Neural progenitor cell (in vitro differentiated cells): ENCODE data around the gene CRISPLD2. TPM values are rescaled to one million over a fixed set of nuclear protein-coding genes. Genes with fewer than 3 reads are reported as not detected.
A peak's percentile ranks its signal among the peaks of the same experiment; 100 is the strongest.

Source experiments
- DNase-seq: peaks from one replicate; pipeline ENCODE4 v3.0.0-alpha.2; 2016; ENCODE audit warnings: low spot score
- H2AFZ ChIP-seq: fragments of 200-600 bp; sonication (generic); replicated peaks from 2 replicates; pipeline ENCODE4 v1.6.1; 2016; ENCODE audit warnings: antibody characterized with exemption
- H3F3A ChIP-seq: fragments of 200-600 bp; sonication (generic); 2 replicates; pipeline ENCODE4 v1.6.1; 2016; ENCODE audit warnings: antibody characterized with exemption, low read depth
- H3K27ac ChIP-seq: fragments of 200-600 bp; sonication (generic); 2 replicates; pipeline ENCODE4 v1.5.1; 2016; ENCODE audit warnings: mild to moderate bottlenecking
- H3K27me3 ChIP-seq: fragments of 200-600 bp; sonication (generic); 2 replicates; pipeline ENCODE4 v1.6.1; 2016; ENCODE audit warnings: mild to moderate bottlenecking, moderate library complexity
- H3K36me3 ChIP-seq: fragments of 200-600 bp; sonication (generic); 2 replicates; pipeline ENCODE4 v1.5.1; 2016
- H3K4me1 ChIP-seq: fragments of 200-600 bp; sonication (generic); 2 replicates; pipeline ENCODE4 v1.6.1; 2016; ENCODE audit warnings: mixed run types
- H3K4me2 ChIP-seq: fragments of 200-600 bp; sonication (generic); 2 replicates; pipeline ENCODE4 v1.6.1; 2016
- H3K4me3 ChIP-seq: fragments of 200-600 bp; sonication (generic); 2 replicates; pipeline ENCODE4 v1.5.1; 2016
- H3K79me2 ChIP-seq: fragments of 200-600 bp; sonication (generic); 2 replicates; pipeline ENCODE4 v1.6.1; 2016; ENCODE audit warnings: low read depth
- H3K9ac ChIP-seq: fragments of 200-600 bp; sonication (generic); 2 replicates; pipeline ENCODE4 v1.6.1; 2016
- H3K9me3 ChIP-seq: fragments of 200-600 bp; sonication (generic); 2 replicates; pipeline ENCODE4 v1.5.1; 2016; ENCODE audit warnings: low read depth
- H4K20me1 ChIP-seq: fragments of 200-600 bp; sonication (generic); 2 replicates; pipeline ENCODE4 v1.6.1; 2016; ENCODE audit warnings: low read depth
- H3K27ac Mint-ChIP-seq: 3 replicates; pipeline ENCODE4 v1.8.0; 2021; ENCODE audit warnings: mixed read lengths
- H3K27me3 Mint-ChIP-seq: 2 replicates; pipeline ENCODE4 v1.8.0; 2022; ENCODE audit warnings: low read depth, mild to moderate bottlenecking, inconsistent platforms, moderate library complexity, mixed read lengths; ENCODE audit not compliant: insufficient read depth
- H3K36me3 Mint-ChIP-seq: 3 replicates; pipeline ENCODE4 v1.8.0; 2021; ENCODE audit warnings: mixed read lengths
- H3K4me1 Mint-ChIP-seq: 3 replicates; pipeline ENCODE4 v1.8.0; 2021; ENCODE audit warnings: mixed read lengths
- H3K4me3 Mint-ChIP-seq: 3 replicates; pipeline ENCODE4 v1.8.0; 2021; ENCODE audit warnings: mild to moderate bottlenecking, moderate library complexity, mixed read lengths
- H3K9me3 Mint-ChIP-seq: 3 replicates; pipeline ENCODE4 v1.8.0; 2020; ENCODE audit warnings: mixed read lengths
- EZH2 ChIP-seq: fragments of 200-600 bp; sonication (generic); IDR thresholded peaks from 2 replicates; pipeline ENCODE4 v1.6.1; 2017; ENCODE audit warnings: antibody characterized with exemption, mild to moderate bottlenecking, moderate library complexity
- EZH2phosphoT487 ChIP-seq: fragments of 200-600 bp; sonication (generic); IDR thresholded peaks from 2 replicates; pipeline ENCODE4 v1.6.1; 2017; ENCODE audit warnings: antibody characterized with exemption
- total RNA-seq: library from RNA; depleted of rRNA; stranded (reverse); fragments of >200 nt; gene quantifications from 2 replicates; pipeline ENCODE4 v1.2.3, GENCODE V29; 2015; ENCODE audit warnings: low replicate concordance
- TF ChIP-seq, protein P1 (sequence below): fragments of 200-600 bp; sonication (generic); IDR thresholded peaks from 2 replicates; pipeline ENCODE4 v1.5.1; 2017; ENCODE audit warnings: antibody characterized with exemption, mild to moderate bottlenecking

Gene CRISPLD2
- total RNA-seq, 1 donor from 2014 or later, result 0.11 TPM

DNA sequence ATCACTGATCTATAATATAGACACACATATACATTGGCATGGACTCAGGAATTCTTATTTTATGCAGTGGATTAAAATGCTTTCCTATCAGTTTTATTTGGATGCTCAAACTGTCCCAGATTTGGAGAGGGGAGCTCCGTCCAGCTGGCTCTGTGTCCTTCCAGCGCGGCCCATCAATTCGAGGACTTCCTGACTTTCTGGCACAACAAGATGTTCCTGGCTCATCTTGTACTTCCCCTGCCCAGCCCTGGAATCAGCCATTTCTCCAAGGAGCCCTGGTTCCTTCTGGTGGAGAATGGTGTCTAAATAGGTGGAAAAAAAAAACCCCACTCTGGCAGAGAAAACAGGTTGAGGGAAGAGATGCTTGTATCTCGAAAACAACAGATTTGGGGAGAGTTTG, 94.5 kb downstream of the CRISPLD2 start:
- H3K9me3 Mint-ChIP-seq, result no peaks in the 10 kb centered on the region
- Histone ChIP-seq H4K20me1 (no peaks in the 10 kb centered on the region), H3K27ac (no peak overlapping the region), H3K4me1 (no peaks in the 10 kb centered on the region), H3F3A (no peaks in the 10 kb centered on the region), H3K4me2 (no peak overlapping the region), H3K36me3 (no peaks in the 10 kb centered on the region), H3K79me2 (no peaks in the 10 kb centered on the region), H3K9ac (no peak overlapping the region), H3K27me3 (no peaks in the 10 kb centered on the region), H3K4me3 (no peak overlapping the region), H3K9me3 (no peaks in the 10 kb centered on the region), H2AFZ (no peak overlapping the region)
- DNase-seq, result no peak
- peaks cover 17% of the 10 kb centered on the region for H3K4me1 Mint-ChIP-seq
- no peaks in the 10 kb centered on the region for H3K36me3 Mint-ChIP-seq
- no peak overlapping the region for H3K4me3 Mint-ChIP-seq
- no peak overlapping the region for H3K27ac Mint-ChIP-seq
- TF ChIP-seq, protein P1, sequence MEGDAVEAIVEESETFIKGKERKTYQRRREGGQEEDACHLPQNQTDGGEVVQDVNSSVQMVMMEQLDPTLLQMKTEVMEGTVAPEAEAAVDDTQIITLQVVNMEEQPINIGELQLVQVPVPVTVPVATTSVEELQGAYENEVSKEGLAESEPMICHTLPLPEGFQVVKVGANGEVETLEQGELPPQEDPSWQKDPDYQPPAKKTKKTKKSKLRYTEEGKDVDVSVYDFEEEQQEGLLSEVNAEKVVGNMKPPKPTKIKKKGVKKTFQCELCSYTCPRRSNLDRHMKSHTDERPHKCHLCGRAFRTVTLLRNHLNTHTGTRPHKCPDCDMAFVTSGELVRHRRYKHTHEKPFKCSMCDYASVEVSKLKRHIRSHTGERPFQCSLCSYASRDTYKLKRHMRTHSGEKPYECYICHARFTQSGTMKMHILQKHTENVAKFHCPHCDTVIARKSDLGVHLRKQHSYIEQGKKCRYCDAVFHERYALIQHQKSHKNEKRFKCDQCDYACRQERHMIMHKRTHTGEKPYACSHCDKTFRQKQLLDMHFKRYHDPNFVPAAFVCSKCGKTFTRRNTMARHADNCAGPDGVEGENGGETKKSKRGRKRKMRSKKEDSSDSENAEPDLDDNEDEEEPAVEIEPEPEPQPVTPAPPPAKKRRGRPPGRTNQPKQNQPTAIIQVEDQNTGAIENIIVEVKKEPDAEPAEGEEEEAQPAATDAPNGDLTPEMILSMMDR, result no peak
- no peak for TF ChIP-seq EZH2phosphoT487
- TF ChIP-seq EZH2, result no peak
- H3K27me3 Mint-ChIP-seq, result peaks cover 13% of the 10 kb centered on the region

DNA sequence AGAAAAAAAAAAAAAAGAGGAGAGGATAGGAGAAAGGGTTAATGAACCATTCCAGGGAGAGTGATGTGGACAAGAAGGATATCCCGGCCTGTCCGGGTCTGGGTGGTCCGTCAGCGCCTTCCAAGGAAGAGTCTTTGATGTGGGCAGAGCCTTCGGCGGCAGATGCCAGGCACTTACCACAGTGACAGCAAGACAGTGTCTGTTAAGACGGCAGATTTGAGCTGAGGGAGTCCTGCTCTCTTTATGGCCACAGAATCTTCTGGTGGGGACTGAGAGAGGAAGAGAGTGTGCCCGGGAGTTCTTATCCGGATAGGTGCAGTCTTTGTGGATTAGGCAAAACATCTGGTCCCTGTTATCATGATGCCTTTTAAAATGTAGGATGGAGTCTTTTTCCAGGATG, 96.4 kb downstream of the CRISPLD2 start:
- Histone ChIP-seq H2AFZ (no peak overlapping the region), H3K27ac (no peak overlapping the region), H3K4me2 (no peak overlapping the region), H3K9me3 (no peaks in the 10 kb centered on the region), H4K20me1 (no peaks in the 10 kb centered on the region), H3K36me3 (no peaks in the 10 kb centered on the region), H3K4me3 (no peak overlapping the region), H3K27me3 (no peaks in the 10 kb centered on the region), H3K9ac (no peak overlapping the region), H3K79me2 (no peaks in the 10 kb centered on the region), H3F3A (no peaks in the 10 kb centered on the region), H3K4me1 (no peaks in the 10 kb centered on the region)
- TF ChIP-seq EZH2 (no peak), EZH2phosphoT487 (no peak)
- TF ChIP-seq, protein P1, result no peak
- Mint-ChIP-seq H3K27me3 (peaks cover 14% of the 10 kb centered on the region), H3K9me3 (no peaks in the 10 kb centered on the region), H3K36me3 (no peaks in the 10 kb centered on the region), H3K4me1 (peaks cover 17% of the 10 kb centered on the region), H3K27ac (peak overlapping the region; percentile 1), H3K4me3 (no peak overlapping the region)
- no peak for DNase-seq

DNA sequence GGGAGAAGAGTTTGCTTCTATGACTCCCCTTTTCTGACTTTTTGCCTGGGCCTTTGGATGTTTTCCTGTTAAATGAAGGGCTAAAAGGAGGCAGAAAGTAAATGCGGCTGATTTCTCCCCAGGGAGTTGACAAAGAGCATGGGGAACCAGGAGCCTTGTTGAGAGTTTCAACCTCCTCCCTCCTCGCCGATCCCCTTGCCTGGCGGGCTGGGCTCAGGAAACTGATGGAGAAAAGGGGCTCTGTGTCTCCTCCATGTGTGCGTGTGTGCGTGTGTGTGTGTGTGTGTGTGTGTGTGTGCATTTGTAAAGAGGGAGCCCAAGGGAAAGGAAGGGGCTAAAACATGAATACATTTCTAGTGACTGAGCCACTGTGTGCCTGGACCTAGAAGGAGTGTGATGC, 97.1 kb downstream of the CRISPLD2 start:
- H3K9me3 ChIP-seq, result no peaks in the 10 kb centered on the region
- TF ChIP-seq EZH2phosphoT487, result no peak
- TF ChIP-seq, protein P1, result no peak
- TF ChIP-seq EZH2, result no peak
- H3K36me3 Mint-ChIP-seq, result no peaks in the 10 kb centered on the region
- no peak overlapping the region for H3K4me2 ChIP-seq
- no peaks in the 10 kb centered on the region for H3K79me2 ChIP-seq
- H3K4me3 ChIP-seq, result no peak overlapping the region
- no peak overlapping the region for H3K4me3 Mint-ChIP-seq
- peaks cover 17% of the 10 kb centered on the region for H3K4me1 Mint-ChIP-seq
- no peaks in the 10 kb centered on the region for H3K36me3 ChIP-seq
- no peak for DNase-seq
- H3K9ac ChIP-seq, result no peak overlapping the region
- no peaks in the 10 kb centered on the region for H3K27me3 ChIP-seq
- peaks cover 13% of the 10 kb centered on the region for H3K27me3 Mint-ChIP-seq
- no peak overlapping the region for H2AFZ ChIP-seq
- no peaks in the 10 kb centered on the region for H3F3A ChIP-seq
- no peaks in the 10 kb centered on the region for H3K4me1 ChIP-seq
- no peaks in the 10 kb centered on the region for H3K9me3 Mint-ChIP-seq
- no peak overlapping the region for H3K27ac ChIP-seq
- H4K20me1 ChIP-seq, result no peaks in the 10 kb centered on the region
- H3K27ac Mint-ChIP-seq, result no peak overlapping the region

DNA sequence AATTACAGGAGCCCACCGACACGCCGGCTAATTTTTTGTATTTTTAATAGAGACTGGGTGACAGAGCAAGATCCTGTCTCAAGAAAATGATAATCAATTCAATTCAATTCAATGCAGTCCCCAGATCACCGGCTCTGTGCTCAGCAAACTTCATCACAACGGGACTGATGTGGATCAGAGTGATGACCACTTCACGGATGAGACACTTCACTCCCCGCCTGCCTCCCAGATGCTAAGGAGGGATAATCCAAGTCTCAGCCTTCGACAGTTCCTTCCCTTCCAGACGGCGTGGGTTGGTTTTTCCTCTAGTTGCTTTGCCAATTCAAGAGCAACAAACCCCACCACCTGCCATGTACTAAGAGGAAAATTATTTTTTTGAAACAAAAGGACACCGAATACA, 97.7 kb downstream of the CRISPLD2 start:
- Histone ChIP-seq H3K27ac (no peak overlapping the region), H3K27me3 (no peaks in the 10 kb centered on the region), H3K4me3 (no peak overlapping the region), H3K9me3 (no peaks in the 10 kb centered on the region), H3K4me1 (no peaks in the 10 kb centered on the region), H3F3A (no peaks in the 10 kb centered on the region), H2AFZ (no peak overlapping the region), H3K36me3 (no peaks in the 10 kb centered on the region), H3K79me2 (no peaks in the 10 kb centered on the region), H3K4me2 (no peak overlapping the region), H3K9ac (no peak overlapping the region), H4K20me1 (no peaks in the 10 kb centered on the region)
- Mint-ChIP-seq H3K4me3 (no peak overlapping the region), H3K27me3 (peaks cover 13% of the 10 kb centered on the region), H3K36me3 (no peaks in the 10 kb centered on the region), H3K27ac (no peak overlapping the region), H3K4me1 (peaks cover 19% of the 10 kb centered on the region), H3K9me3 (no peaks in the 10 kb centered on the region)
- no peak for DNase-seq
- TF ChIP-seq EZH2 (no peak), EZH2phosphoT487 (no peak)
- TF ChIP-seq, protein P1, result no peak
